ENCODE measurements around the gene C12orf60.

DNA sequence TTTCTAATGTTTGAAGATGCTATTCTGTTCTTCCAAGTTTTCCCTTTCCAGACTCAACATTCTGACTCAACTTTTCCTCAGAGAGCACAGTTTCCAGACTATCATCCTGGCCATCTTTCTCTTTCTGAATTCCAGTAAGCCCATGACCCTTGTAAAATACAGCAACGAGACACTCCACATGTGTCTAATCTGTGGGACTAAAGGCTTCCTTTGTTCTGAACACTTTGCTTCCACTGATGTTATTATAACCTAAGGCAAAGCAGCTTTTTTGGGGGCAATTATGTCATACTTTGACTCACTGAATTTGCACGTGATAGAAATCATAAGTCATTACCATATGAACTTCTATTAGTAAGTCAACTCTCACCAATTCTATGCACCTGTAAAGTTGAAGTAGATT, 46.2 kb downstream of the C12orf60 start:
- TF ChIP-seq, protein P1, sequence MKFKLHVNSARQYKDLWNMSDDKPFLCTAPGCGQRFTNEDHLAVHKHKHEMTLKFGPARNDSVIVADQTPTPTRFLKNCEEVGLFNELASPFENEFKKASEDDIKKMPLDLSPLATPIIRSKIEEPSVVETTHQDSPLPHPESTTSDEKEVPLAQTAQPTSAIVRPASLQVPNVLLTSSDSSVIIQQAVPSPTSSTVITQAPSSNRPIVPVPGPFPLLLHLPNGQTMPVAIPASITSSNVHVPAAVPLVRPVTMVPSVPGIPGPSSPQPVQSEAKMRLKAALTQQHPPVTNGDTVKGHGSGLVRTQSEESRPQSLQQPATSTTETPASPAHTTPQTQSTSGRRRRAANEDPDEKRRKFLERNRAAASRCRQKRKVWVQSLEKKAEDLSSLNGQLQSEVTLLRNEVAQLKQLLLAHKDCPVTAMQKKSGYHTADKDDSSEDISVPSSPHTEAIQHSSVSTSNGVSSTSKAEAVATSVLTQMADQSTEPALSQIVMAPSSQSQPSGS (CRISPR knock-in tag; IDR thresholded peaks at IDR 0.05; ENCODE audit: borderline replicate concordance, low read depth), result no peak
- TF ChIP-seq, protein P2, sequence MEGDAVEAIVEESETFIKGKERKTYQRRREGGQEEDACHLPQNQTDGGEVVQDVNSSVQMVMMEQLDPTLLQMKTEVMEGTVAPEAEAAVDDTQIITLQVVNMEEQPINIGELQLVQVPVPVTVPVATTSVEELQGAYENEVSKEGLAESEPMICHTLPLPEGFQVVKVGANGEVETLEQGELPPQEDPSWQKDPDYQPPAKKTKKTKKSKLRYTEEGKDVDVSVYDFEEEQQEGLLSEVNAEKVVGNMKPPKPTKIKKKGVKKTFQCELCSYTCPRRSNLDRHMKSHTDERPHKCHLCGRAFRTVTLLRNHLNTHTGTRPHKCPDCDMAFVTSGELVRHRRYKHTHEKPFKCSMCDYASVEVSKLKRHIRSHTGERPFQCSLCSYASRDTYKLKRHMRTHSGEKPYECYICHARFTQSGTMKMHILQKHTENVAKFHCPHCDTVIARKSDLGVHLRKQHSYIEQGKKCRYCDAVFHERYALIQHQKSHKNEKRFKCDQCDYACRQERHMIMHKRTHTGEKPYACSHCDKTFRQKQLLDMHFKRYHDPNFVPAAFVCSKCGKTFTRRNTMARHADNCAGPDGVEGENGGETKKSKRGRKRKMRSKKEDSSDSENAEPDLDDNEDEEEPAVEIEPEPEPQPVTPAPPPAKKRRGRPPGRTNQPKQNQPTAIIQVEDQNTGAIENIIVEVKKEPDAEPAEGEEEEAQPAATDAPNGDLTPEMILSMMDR (IDR thresholded peaks at IDR 0.05), result no peak
- TF ChIP-seq, protein P3, sequence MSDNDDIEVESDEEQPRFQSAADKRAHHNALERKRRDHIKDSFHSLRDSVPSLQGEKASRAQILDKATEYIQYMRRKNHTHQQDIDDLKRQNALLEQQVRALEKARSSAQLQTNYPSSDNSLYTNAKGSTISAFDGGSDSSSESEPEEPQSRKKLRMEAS (CRISPR knock-in tag; IDR thresholded peaks at IDR 0.05), result no peak
- TF ChIP-seq, protein P4, sequence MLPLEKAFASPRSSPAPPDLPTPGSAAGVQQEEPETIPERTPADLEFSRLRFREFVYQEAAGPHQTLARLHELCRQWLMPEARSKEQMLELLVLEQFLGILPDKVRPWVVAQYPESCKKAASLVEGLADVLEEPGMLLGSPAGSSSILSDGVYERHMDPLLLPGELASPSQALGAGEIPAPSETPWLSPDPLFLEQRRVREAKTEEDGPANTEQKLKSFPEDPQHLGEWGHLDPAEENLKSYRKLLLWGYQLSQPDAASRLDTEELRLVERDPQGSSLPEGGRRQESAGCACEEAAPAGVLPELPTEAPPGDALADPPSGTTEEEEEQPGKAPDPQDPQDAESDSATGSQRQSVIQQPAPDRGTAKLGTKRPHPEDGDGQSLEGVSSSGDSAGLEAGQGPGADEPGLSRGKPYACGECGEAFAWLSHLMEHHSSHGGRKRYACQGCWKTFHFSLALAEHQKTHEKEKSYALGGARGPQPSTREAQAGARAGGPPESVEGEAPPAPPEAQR (CRISPR knock-in tag; IDR thresholded peaks at IDR 0.05), result no peak
- TF ChIP-seq, protein P5, sequence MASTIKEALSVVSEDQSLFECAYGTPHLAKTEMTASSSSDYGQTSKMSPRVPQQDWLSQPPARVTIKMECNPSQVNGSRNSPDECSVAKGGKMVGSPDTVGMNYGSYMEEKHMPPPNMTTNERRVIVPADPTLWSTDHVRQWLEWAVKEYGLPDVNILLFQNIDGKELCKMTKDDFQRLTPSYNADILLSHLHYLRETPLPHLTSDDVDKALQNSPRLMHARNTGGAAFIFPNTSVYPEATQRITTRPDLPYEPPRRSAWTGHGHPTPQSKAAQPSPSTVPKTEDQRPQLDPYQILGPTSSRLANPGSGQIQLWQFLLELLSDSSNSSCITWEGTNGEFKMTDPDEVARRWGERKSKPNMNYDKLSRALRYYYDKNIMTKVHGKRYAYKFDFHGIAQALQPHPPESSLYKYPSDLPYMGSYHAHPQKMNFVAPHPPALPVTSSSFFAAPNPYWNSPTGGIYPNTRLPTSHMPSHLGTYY (CRISPR knock-in tag; IDR thresholded peaks at IDR 0.05), result no peak
- TF ChIP-seq, protein P6, sequence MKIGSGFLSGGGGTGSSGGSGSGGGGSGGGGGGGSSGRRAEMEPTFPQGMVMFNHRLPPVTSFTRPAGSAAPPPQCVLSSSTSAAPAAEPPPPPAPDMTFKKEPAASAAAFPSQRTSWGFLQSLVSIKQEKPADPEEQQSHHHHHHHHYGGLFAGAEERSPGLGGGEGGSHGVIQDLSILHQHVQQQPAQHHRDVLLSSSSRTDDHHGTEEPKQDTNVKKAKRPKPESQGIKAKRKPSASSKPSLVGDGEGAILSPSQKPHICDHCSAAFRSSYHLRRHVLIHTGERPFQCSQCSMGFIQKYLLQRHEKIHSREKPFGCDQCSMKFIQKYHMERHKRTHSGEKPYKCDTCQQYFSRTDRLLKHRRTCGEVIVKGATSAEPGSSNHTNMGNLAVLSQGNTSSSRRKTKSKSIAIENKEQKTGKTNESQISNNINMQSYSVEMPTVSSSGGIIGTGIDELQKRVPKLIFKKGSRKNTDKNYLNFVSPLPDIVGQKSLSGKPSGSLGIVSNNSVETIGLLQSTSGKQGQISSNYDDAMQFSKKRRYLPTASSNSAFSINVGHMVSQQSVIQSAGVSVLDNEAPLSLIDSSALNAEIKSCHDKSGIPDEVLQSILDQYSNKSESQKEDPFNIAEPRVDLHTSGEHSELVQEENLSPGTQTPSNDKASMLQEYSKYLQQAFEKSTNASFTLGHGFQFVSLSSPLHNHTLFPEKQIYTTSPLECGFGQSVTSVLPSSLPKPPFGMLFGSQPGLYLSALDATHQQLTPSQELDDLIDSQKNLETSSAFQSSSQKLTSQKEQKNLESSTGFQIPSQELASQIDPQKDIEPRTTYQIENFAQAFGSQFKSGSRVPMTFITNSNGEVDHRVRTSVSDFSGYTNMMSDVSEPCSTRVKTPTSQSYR (CRISPR knock-in tag; IDR thresholded peaks at IDR 0.05), result no peak
- no peak for TF ChIP-seq ZNF232 (CRISPR knock-in tag; IDR thresholded peaks at IDR 0.05)
- TF ChIP-seq ZNF317 (CRISPR knock-in tag; IDR thresholded peaks at IDR 0.05; ENCODE audit: borderline replicate concordance, low read depth), result no peak
- TF ChIP-seq RELA (CRISPR knock-in tag; IDR thresholded peaks at IDR 0.05; ENCODE audit: borderline replicate concordance), result no peak
- no peak for TF ChIP-seq SP1 (CRISPR knock-in tag; conservative IDR thresholded peaks at IDR 0.05)
- TF ChIP-seq, protein P7, sequence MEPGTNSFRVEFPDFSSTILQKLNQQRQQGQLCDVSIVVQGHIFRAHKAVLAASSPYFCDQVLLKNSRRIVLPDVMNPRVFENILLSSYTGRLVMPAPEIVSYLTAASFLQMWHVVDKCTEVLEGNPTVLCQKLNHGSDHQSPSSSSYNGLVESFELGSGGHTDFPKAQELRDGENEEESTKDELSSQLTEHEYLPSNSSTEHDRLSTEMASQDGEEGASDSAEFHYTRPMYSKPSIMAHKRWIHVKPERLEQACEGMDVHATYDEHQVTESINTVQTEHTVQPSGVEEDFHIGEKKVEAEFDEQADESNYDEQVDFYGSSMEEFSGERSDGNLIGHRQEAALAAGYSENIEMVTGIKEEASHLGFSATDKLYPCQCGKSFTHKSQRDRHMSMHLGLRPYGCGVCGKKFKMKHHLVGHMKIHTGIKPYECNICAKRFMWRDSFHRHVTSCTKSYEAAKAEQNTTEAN (CRISPR knock-in tag; IDR thresholded peaks at IDR 0.05), result no peak
